Endothelial cell of umbilical vein (primary cell): ENCODE measurements around the gene BCL11A.

Source experiments
- GATA2 ChIP-seq: IDR thresholded peaks from 2 replicates; pipeline ENCODE4 v1.7.0; 2011; ENCODE audit warnings: low read depth, mild to moderate bottlenecking, moderate library complexity, mixed read lengths, low read length; ENCODE audit not compliant: insufficient read length, insufficient read depth
- POLR2A ChIP-seq: IDR thresholded peaks from 2 replicates; pipeline ENCODE4 v1.6.1; 2012; ENCODE audit warnings: low read depth, mild to moderate bottlenecking, control low read depth, low read length
- POLR2AphosphoS5 ChIP-seq: IDR thresholded peaks from 2 replicates; pipeline ENCODE4 v1.6.1; 2012; ENCODE audit warnings: low read depth, mild to moderate bottlenecking, control low read depth, low read length, moderate library complexity; ENCODE audit not compliant: insufficient read depth
- TF ChIP-seq, protein P1 (sequence below), 2 donors: IDR thresholded peaks; 1 replicate in 1 of 2; 2 replicates in 1 of 2; pipeline ENCODE4 v1.5.1; 2011; ENCODE audit warnings: low read length in 2 of 2, mild to moderate bottlenecking in 2 of 2, moderate library complexity in 2 of 2, control low read depth in 1 of 2, inconsistent platforms in 1 of 2, low read depth in 1 of 2; ENCODE audit not compliant: insufficient read depth in 1 of 2; ENCODE audit errors: extremely low read depth in 1 of 2
- TF ChIP-seq, protein P2 (sequence below): IDR thresholded peaks from 2 replicates; pipeline ENCODE4 v1.6.1; 2011; ENCODE audit not compliant: insufficient read depth, insufficient read length

DNA sequence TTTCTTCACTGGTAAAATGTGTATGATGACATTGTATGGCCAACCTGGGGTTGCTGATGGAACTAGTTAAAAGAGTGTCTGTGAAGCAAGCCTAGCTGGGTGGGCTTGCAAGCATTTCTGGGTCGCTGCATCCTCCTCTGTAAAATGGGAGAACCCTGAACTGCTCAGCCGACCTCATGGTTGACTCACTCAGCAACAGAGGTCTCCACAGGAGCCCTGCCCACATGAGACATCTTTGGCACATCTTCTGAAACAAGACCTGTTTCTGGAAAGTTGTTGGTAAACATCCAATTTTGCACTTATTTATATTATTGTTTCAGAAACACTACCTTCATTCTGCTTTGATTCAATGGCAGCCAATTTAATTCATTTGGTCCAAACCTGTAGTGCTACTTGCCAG, 52.6 kb downstream of the BCL11A start:
- TF ChIP-seq, protein P1, sequence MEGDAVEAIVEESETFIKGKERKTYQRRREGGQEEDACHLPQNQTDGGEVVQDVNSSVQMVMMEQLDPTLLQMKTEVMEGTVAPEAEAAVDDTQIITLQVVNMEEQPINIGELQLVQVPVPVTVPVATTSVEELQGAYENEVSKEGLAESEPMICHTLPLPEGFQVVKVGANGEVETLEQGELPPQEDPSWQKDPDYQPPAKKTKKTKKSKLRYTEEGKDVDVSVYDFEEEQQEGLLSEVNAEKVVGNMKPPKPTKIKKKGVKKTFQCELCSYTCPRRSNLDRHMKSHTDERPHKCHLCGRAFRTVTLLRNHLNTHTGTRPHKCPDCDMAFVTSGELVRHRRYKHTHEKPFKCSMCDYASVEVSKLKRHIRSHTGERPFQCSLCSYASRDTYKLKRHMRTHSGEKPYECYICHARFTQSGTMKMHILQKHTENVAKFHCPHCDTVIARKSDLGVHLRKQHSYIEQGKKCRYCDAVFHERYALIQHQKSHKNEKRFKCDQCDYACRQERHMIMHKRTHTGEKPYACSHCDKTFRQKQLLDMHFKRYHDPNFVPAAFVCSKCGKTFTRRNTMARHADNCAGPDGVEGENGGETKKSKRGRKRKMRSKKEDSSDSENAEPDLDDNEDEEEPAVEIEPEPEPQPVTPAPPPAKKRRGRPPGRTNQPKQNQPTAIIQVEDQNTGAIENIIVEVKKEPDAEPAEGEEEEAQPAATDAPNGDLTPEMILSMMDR (IDR thresholded peaks at IDR 0.05; ENCODE audit: extremely low read depth in 1 of 2, insufficient read depth in 1 of 2, low read depth in 1 of 2, low read length in 2 of 2) = no peak
- TF ChIP-seq, protein P2, sequence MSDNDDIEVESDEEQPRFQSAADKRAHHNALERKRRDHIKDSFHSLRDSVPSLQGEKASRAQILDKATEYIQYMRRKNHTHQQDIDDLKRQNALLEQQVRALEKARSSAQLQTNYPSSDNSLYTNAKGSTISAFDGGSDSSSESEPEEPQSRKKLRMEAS = no peak
- TF ChIP-seq POLR2AphosphoS5 (no peak), POLR2A (no peak), GATA2 (no peak)
